NCI-H128 (cell line): ENCODE data around the gene KIF1A.
"Not testable (repeated sequence)": the region's sequence is repeated elsewhere in the genome, so short reads cannot be mapped to it uniquely, and the experiment has no call there.

ENCODE experiments used
- DNase-seq: peaks from one replicate; lab custom pipeline; 2025; ENCODE audit not compliant: unreplicated experiment; lab: John Stamatoyannopoulos, UW

Gene KIF1A

DNA sequence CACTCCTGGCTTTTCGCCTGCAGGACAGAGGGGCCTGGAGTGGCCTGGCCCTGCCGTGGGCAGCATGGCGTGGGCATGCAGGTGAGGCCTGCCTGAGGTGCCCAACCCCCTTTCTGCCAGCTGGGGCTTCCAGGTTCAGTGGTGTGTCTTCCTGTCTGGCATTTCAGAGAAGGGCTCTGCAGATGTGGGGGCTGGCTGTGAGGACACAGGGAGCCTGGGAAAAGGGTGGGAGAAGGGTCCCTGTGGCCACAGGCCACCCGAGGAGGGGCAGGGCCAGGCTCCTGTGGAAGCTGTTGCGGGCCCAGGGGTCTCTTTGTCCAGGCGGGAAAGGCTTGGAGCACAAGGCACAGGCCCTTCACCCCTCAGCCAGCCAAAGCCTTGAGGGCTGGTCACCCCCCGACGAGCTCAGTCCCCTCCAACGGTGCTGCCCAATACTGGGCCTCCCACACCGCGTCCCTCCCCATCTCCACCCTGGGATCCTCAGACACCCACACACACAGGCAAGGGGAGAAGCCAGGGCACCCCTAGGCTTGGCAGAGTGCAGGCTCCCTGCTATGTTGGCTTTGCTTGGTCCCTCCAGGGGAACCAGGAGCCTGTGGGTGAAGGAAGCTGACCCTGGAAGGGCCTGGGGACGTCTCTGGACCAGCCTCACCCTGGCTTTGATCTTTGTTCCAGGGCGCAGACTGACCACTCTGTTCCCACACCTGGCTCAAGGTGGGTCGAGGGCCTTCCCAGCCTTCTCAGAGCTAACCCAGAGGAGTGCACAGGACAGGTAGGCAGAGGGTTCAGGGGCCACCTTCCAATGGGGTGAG, 132.1 kb downstream of the KIF1A start:
- no peak for DNase-seq

DNA sequence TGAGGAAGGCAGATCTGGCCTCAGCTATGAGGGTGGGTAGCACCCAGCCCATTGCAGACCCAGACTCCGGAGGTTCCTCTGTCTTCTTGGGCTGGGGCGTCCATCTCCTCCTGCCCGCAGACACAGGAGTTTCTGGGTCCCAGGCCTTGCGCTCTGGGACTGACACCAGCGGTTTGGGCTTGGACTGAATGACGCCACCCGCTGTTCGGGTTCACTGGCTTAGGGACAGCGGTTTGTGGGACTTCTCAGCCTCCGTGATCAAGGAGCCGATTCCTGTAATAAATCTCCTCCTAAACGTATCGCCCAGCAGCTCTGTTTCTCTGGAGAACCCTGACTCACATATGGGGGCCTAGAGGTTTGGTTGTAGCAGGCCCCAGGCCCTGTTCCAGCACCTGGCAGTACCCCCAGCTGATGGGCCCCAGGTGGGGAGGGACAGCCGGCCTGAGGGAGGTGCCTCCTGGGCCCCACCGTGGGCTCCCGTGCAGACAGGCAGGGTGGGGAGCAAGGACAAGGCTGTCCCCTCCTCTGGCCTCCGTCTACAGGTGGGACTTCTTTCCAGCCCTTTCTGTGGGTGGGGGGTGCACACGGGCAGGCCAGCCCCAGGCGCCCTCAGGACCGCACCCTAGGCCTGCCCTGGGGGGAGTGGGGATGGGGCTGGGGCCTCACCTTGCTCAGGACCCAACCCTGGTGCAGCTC, 132.8 kb downstream of the KIF1A start:
- DNase-seq: no peak

DNA sequence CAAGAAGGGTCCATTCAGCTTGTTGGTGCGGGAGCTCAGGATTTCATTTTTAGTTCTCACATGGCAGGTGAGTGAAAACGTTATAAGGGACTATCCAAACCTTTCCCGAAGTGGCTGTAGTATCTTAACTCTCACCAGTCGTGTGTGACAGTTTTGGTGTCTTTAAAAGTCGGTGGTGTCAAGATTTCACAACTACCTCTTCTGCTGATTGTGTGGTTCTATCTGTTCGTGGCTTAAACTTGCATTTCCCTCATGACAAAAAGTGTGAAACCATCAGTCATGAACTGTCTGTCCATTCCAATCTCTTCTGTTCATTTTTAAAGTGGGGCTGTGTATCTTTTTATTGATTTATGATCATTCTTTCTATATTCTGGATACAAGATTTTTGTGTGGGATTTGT, 133.6 kb downstream of the KIF1A start:
- no peak for DNase-seq

DNA sequence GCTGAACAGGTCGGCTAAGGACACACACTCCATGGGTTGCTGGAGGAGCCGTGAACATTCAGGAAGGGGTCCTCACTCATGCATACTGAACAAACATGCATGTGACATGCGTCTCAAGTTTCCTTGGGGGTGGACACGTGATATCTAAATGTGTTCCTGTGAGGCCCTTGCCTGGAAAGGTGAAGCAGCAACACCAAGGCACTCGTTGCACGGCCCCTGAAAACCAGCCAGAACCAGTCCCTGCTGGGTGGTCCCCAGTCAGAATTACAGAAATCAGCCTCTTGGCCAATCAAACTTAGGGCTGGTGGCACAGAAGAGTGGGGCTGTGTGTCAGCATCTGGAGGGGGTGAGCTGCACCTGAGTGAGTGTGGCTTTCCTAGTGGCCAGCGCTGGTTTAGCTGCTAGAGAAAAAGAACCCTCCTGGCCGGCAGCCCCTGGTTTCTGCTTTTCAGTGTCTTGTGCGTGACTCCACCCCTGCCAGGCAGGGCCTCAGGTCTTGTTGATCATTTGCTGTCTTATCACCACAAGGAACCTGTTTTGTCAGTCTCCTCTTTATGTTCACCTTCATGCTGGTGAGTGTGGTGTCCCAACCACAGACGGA, 134.1 kb downstream of the KIF1A start:
- DNase-seq: peak; percentile 16

DNA sequence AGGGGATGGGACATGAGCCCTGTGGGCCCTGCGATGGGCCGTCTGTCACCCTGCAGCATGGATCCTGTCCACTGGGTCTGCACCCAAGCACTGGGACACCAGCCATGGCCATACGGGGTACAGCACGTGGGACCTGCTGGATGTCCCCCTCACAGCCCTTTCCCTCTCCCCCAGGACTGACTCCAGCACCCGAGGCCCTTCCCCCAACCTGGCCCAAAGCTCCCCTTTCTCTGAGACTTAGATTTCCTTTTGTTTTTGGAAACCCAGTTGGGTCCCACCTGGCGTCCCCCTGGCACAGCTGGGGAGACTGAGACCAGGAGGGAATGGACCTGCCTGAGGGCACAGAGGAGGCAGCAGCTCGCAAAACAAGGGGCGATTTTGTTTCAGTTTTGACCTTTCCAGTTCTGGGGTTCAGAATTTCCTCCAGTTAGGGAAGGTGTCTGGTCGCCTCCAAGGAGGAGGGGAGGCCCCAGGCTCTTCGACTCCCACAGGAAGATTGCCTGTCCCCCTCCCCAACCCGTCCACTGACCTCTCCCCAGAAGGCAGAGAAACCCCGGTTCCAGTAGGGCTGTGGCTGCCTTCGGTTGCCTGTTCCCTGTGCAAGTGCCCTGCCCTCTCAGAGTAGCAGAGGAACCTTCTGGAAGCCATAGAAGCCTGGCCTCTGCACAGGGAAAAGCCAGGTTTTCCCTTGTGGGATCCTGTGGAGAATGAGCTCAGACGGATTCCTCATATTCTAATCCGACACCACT, 135.9 kb downstream of the KIF1A start:
- not testable (repeated sequence) for DNase-seq

DNA sequence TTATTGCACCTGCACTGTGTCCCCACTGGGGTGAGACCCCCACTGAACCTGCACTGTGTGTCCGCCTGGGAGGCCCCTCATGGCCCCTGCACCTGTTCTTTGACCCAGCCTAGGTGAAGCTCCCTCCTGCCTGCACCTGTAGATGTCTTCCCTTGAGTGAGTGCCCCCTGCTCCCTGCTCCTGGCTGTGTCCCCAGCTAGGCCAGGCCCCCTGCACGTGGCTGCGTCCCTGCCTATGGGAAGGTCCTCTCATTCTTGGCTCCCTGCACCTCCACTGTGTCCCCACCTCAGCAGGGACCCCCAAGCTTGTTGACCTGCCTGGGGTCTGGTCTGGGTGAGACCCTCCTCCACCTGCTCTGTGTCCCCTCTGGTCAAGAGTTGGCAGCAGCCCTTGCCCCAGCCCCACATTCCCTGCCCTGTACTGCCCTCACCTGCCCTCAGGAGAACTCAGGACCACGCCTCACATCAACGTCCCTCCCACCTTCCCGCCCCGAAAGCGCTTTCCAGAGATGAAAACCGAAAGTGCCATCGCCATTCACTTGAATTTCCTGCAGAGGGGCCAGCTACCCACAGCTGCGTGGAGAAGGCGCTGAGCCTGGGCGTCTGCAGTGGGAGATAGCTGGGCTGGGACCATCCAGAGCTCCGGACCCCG, 136.6 kb downstream of the KIF1A start:
- DNase-seq: not testable (repeated sequence)

DNA sequence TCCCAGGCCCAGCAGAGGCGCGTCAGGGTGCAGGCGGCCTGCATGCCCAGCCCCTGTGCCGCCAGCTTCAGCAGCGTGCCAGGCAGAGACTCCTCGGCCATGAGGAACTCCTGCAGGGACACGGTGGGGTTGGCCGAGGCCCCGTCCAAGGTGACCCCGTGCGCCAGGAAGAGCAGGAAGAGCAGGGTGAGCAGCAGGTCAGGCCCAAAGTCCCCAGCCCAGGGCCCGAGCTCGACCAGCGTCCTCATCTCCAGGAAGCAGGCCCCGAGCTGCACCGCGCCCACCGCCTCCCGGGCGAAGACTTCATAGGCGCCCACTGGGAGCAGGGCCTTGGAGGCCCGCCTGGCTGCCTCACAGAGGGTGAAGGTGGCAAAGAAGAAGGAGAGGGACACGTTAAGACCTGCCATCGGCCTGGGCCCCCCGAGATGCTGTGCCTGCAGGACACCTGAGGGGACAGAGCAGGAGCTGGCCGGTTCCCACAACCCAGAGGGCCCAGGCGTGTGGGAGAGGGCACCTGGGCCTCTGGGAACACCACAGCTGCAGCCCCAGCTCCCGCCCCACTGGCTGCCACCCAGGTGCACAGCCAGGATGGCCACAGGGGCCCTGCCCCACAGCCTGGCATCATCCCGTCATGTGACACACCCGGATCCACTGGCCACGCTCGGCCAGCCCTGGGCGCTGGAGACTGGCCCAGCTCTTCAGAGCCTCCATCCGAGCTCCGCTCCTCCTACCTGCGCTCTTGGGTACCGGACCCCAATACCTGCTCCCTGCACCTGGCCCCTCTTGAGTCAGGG, 137.4 kb downstream of the KIF1A start, which contains the start of gene AQP12B:
Gene AQP12B, minus strand, starts transcription at position 455 of the 794 bp plus-strand sequence. Its CDS starts 48 bp downstream, at position 407.
- not testable (repeated sequence) for DNase-seq

DNA sequence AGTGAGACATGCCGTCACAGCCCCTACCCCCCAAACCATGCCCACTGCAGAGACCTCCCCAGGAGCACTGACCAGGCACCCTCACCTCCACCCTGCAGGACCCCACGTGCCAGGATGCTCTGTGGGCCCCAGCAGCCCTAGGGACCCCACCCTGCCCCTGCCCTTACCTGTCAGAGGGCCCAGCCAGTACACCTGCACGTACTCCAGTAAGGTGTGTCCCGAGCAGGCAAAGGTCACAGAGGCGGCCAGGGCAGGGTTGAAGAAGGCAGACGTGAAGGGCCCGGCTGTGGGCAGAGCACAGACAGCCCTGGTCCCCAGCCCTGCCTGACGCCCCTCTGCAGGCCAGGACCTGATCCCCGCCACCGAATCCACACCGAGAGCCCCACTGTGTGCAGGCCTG, 139.8 kb downstream of the KIF1A start:
- not testable (repeated sequence) for DNase-seq

DNA sequence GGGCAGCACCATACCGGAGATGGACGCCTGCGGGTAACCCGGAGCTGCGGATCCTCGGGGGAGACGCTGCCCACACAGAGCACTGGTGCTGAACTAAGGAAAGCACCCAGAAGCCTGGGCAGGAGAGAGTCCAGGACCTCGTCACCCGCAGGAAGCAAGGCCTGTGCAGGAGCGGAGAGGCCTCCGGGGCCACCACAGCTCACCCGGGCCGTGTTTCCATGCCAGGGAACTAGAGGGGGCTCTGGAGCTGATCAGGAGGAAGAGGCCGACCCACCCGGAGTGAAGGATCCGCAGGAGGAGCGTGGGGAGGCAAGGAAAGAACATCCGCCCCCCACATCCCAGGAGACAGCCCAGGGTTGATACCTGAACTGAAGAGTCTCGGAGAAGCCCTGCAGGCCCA, 141.1 kb downstream of the KIF1A start:
- not testable (repeated sequence) for DNase-seq

DNA sequence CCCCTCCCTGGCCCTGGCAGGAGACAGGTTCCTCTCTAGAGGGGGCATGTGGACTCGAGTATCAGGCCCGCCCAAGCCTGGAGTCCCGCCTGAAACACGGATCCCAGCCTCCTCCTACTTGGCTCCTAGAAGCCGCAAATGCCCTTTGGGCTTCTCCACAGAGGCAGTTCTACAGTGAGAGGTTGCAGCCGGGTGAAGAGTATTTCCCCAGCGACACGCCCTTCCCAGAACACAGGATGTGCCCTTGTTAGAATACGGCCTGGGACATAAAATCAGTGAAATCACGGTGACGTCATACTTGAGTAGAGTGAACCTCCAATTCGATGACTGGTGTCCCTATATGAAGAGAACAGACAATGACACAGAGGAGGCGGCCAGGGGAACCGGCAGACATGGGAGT, 142.0 kb downstream of the KIF1A start:
- not testable (repeated sequence) for DNase-seq

DNA sequence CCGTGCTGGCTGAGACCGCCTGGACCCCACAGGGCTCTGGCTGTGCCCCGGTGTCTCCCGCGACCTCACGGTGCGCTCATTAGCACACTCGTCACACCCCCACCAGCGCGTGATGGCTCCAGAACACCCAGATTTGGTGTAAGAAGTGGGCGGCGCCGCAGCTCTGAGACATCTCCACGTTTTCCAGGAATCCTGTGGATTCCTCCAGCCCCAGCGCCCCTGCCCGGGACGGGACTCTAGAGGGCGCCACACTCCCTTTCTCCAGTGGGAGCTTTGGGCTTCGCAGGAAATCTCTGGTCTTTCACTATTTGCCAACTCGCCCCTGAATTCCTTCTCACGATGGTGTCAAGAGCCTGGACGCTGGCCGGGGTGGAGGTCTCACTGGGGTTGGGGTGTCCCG, 144.7 kb downstream of the KIF1A start:
- DNase-seq: not testable (repeated sequence)

DNA sequence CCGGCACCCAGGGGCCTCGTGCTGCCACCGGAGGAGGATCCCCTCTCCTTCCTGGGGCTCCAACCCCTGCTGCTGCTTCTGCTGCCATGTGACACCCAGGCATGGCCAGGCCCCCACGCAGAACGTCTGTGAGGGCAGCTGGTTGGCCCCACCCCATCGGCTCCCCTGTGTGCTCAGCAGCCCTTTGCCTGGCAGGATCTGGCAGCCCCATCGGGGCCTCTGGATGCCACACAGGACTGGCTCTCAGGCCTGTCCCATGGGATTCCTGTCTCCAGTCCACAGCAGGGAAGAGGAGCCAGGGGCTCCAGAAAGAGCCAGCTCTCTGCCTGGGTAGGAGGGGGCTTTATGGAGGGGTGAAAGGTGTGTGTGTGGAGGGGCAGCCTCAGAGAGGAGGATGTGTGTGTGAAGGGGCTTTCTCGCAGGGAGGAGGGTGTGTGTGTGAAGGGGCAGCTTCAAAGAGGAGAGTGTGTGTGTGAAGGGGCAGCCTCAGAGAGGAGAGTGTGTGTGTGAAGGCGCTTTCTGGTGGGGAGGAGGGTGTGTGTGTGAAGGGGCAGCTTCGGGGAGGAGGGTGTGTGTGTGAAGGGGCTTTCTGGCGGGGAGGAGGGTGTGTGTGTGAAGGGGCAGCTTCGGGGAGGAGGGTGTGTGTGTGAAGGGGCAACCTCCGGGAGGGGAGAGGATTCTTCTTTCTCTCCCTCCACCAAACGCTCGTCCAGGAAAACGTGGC, 145.4 kb downstream of the KIF1A start:
- DNase-seq: not testable (repeated sequence)

DNA sequence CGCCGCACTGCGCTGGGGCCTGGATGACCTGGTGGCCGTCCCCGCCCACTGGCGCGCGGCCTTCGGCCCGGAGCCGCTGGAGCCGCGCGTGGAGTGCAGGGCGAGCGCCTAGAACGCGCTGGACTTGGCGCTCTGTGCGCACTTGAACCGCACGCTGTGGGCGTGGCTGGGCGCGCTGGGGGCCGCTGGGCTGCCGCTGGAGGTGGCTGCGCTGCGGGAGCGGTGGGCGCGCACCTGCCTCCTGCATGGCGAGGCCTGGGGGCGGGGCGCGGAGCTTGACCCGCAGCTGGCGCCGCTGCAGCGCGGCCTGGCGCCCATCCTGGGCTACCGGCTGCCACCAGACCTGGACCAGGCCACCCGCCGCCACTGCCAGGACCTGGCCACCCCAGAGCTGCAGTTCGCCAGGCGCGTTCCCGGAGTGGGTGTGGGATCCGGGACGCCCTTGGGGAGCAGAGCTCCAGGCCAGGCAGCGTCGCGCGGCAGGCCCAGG, 147.3 kb downstream of the KIF1A start:
- no peak for DNase-seq

DNA sequence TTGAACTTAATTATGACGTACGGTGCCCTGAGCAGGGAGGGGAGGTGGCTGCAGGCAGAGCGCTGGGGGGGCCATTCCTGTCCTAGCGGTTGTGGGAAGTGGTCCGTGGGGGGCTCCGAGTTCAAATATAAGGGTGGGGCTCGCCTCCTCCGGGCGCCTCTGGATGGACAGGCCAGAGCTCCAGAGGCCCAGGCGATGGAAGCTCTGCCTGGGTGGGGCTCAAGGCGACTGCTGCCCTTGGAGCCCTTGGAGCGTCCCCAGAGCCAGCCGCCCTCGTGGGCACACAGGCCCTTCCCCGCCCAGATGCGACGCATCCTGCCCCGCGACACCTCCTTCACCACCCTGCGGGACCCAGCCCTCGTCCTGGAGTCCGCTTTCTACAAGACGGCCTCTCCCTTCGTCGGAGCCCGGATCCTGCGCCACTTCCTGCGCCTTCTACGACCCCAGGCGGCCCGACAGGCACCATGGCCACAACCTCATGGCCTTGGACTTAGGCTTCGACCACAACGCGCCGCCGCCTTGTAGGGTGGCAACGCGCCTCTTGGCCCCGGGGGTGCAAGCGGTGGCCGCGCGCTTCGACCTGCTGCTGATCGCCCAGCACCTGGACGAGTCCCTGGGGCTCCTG, 147.8 kb downstream of the KIF1A start:
- no peak for DNase-seq

DNA sequence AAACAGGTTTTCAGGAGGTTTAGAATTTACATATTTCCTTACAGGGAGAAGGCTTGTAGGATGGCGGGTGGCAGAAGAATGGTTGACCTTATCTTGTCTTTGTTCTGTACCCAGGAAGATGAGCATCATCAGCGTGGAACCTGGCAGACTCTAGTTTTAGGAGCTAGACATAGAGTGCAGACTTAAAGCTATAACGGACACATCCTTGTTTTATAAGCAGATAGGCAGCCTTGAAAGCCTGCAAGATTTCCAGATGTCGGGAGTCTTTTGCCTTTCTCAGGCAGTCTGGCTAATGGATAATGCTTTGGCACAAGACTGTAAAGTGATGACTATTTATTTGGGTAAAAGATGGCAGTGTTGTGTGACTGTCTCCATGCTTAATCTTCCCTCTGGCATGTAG, 149.1 kb downstream of the KIF1A start:
- DNase-seq: no peak

DNA sequence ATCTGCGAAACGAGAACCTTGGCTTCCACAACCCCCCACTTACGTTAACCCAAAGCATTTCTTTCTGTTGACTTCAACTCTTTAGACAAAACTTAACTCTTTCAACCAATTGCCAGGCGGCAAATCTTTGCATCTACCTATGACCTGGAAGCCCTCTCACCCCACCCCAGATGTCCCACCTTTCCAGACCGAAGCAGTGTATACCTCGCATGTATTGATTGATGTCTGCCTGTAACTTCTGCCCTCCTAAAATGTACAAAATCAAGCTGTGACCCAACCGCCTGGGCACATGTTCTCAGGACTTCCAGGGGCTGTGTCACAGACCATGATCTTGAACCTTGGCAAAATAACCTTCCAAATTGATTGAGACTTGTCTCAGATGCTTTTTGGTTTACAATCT, 149.6 kb downstream of the KIF1A start:
- DNase-seq: no peak

DNA sequence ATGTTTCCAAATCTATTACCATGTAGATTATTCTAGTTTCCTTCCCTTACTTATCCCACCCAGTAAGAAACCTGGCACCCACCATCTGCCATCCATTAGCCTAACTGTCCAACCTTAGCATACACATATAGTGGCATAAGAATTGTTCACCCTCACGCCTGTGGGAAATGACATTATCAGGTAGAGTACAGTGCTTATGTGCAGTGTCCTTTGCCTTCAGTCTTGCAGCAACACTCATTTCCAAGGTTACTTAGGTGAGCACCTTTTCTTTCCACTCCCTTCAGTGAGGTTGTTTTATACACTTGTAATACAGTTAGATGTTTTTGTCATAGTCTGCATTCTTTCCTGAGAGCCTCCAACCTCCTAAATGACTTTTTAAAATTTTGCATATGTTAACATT, 155.4 kb downstream of the KIF1A start:
- no peak for DNase-seq
